PC-3 (cell line): ENCODE results near the gene KCNH1. TPM values are rescaled to one million over a fixed set of nuclear protein-coding genes. Genes with fewer than 3 reads are reported as not detected.

Experiments used
- ATAC-seq: fragments of 200-7000 bp; cut with Tn5 transposase; 2 replicates; pipeline ENCODE4 v1.9.1; 2020; ENCODE audit warnings: mild to moderate bottlenecking, moderate library complexity
- BruUV-seq: library from RNA; stranded (reverse); fragments of 400-500 nt; replicated peaks from 2 replicates; lab custom pipeline; 2021; lab: Mats Ljungman, UMichigan
- CTCF ChIA-PET: fragments of 300-600 bp; sonication (Branson Sonifier 250); formaldehyde crosslinking; loops from one replicate; lab custom pipeline; 2022; ENCODE audit warnings: antibody characterized with exemption; lab: Charles Lee
- POLR2A ChIA-PET: fragments of 300-600 bp; sonication (Branson Sonifier 250); formaldehyde crosslinking; loops from one replicate; lab custom pipeline; 2022; ENCODE audit warnings: antibody characterized with exemption; ENCODE audit not compliant: unreplicated experiment; lab: Charles Lee
- DNase-seq: peaks from one replicate; pipeline ENCODE4 v3.0.0-alpha.2; 2015
- H2AFZ ChIP-seq: fragments of 300-600 bp; sonication (generic); 2 replicates; pipeline ENCODE4 v1.6.0; 2016; ENCODE audit warnings: antibody characterized with exemption, low read length
- H3F3A ChIP-seq: fragments of 300-600 bp; sonication (generic); one replicate; pipeline ENCODE4 v1.6.0; 2017; ENCODE audit warnings: antibody characterized with exemption, low read length, control low read depth, mild to moderate bottlenecking; ENCODE audit not compliant: unreplicated experiment
- H3K27ac ChIP-seq: fragments of 300-600 bp; sonication (generic); 2 replicates; pipeline ENCODE4 v1.5.1; 2016; ENCODE audit warnings: mild to moderate bottlenecking, low read length
- H3K27me3 ChIP-seq: fragments of 300-600 bp; sonication (generic); 2 replicates; pipeline ENCODE4 v1.6.1; 2016; ENCODE audit warnings: low read length, mixed read lengths
- H3K36me3 ChIP-seq: fragments of 300-600 bp; sonication (generic); 2 replicates; pipeline ENCODE4 v1.6.1; 2016; ENCODE audit warnings: low read depth, mixed run types, low read length, mixed read lengths
- H3K4me1 ChIP-seq: fragments of 300-600 bp; sonication (generic); 2 replicates; pipeline ENCODE4 v1.5.1; 2016; ENCODE audit warnings: low read length; ENCODE audit not compliant: insufficient read depth
- H3K4me2 ChIP-seq: fragments of 300-600 bp; sonication (generic); 2 replicates; pipeline ENCODE4 v1.6.0; 2016; ENCODE audit warnings: low read length
- H3K4me3 ChIP-seq: fragments of 300-600 bp; sonication (generic); 2 replicates; pipeline ENCODE4 v1.5.1; 2016; ENCODE audit warnings: mild to moderate bottlenecking, low read length, mixed read lengths
- H3K79me2 ChIP-seq: fragments of 300-600 bp; sonication (generic); 2 replicates; pipeline ENCODE4 v1.6.1; 2017; ENCODE audit warnings: low read length, mixed read lengths
- H3K9ac ChIP-seq: fragments of 300-600 bp; sonication (generic); 2 replicates; pipeline ENCODE4 v1.6.0; 2016; ENCODE audit warnings: mild to moderate bottlenecking, low read length
- H3K9me2 ChIP-seq: fragments of 300-600 bp; sonication (generic); replicated peaks from 2 replicates; pipeline ENCODE4 v1.6.1; 2016; ENCODE audit warnings: mixed run types, low read length, mixed read lengths
- H3K9me3 ChIP-seq: fragments of 300-600 bp; sonication (generic); 2 replicates; pipeline ENCODE4 v1.6.1; 2016; ENCODE audit warnings: low read length, mixed read lengths
- H4K20me1 ChIP-seq: fragments of 300-600 bp; sonication (generic); 2 replicates; pipeline ENCODE4 v1.6.1; 2016; ENCODE audit warnings: low read length, mixed read lengths
- EZH2 ChIP-seq: fragments of 300-600 bp; sonication (generic); IDR thresholded peaks from one replicate; pipeline ENCODE4 v1.6.1; 2017; ENCODE audit warnings: antibody characterized with exemption, mild to moderate bottlenecking, low read length; ENCODE audit not compliant: unreplicated experiment
- EZH2phosphoT487 ChIP-seq: fragments of 300-600 bp; sonication (generic); IDR thresholded peaks from 2 replicates; pipeline ENCODE4 v1.6.1; 2018; ENCODE audit warnings: mild to moderate bottlenecking, antibody characterized with exemption, low read length, borderline replicate concordance
- intact Hi-C: fragments of 100-400 bp; cut with micrococcal nuclease; formaldehyde crosslinking; loops from 2 replicates; pipeline ENCODE4 v1.9.0; 2023
- total RNA-seq: library from RNA; depleted of rRNA; stranded (reverse); fragments of >200 nt; gene quantifications from 2 replicates; pipeline ENCODE4 v1.2.3, GENCODE V29; 2014
- TF ChIP-seq, protein P1 (sequence below): fragments of 300-600 bp; sonication (generic); conservative IDR thresholded peaks from 2 replicates; pipeline ENCODE4 v1.5.1; 2017; ENCODE audit warnings: antibody characterized with exemption, low read depth, mild to moderate bottlenecking, low read length

Gene KCNH1
- total RNA-seq, 1 experiment from 2014 or later = not detected

DNA sequence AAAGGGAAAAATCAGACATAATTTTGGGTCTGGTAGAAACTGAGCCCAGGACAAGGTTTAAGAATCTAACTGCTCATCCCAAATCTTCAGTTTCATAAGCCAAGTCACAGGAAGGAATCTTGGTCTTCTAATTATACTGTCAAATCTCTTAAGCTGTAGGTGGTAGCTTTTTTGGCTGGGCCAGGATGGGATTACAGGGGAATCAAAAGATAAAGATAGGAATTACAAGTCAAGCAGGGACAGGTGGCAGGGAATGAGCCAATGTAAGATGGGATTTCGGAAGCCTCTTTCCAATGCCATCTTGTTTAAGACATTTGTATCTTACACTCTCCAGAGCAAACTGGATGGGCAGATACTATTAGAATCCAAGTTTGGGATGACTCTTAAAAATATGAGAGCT is 383.5 kb downstream of the KCNH1 start:
- DNase-seq (no peak), ATAC-seq (no peak)
- Histone ChIP-seq H3K9ac (no peak overlapping the region), H3K4me1 (no peaks in the 10 kb centered on the region), H3K9me2 (no peaks in the 10 kb centered on the region), H3K27me3 (peaks cover 11% of the 10 kb centered on the region; the same call in 1 of the 2 replicates), H3K4me2 (no peak overlapping the region), H3K79me2 (no peaks in the 10 kb centered on the region), H3K27ac (no peak overlapping the region), H4K20me1 (no peaks in the 10 kb centered on the region), H3F3A (no peaks in the 10 kb centered on the region), H2AFZ (no peak overlapping the region), H3K4me3 (no peak overlapping the region), H3K9me3 (no peaks in the 10 kb centered on the region), H3K36me3 (no peaks in the 10 kb centered on the region)
- TF ChIP-seq EZH2 (no peak), EZH2phosphoT487 (no peak)
- TF ChIP-seq, protein P1, sequence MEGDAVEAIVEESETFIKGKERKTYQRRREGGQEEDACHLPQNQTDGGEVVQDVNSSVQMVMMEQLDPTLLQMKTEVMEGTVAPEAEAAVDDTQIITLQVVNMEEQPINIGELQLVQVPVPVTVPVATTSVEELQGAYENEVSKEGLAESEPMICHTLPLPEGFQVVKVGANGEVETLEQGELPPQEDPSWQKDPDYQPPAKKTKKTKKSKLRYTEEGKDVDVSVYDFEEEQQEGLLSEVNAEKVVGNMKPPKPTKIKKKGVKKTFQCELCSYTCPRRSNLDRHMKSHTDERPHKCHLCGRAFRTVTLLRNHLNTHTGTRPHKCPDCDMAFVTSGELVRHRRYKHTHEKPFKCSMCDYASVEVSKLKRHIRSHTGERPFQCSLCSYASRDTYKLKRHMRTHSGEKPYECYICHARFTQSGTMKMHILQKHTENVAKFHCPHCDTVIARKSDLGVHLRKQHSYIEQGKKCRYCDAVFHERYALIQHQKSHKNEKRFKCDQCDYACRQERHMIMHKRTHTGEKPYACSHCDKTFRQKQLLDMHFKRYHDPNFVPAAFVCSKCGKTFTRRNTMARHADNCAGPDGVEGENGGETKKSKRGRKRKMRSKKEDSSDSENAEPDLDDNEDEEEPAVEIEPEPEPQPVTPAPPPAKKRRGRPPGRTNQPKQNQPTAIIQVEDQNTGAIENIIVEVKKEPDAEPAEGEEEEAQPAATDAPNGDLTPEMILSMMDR = no peak
- CTCF ChIA-PET = interaction anchor here (0.6 kb wide), 1 partner anchor 12 kb away, joined by 4 read pairs; no protein-coding TSS in a partner anchor
- POLR2A ChIA-PET = no interaction called here
- intact Hi-C loops = no loop called here
- no TSS peak for BruUV-seq

DNA sequence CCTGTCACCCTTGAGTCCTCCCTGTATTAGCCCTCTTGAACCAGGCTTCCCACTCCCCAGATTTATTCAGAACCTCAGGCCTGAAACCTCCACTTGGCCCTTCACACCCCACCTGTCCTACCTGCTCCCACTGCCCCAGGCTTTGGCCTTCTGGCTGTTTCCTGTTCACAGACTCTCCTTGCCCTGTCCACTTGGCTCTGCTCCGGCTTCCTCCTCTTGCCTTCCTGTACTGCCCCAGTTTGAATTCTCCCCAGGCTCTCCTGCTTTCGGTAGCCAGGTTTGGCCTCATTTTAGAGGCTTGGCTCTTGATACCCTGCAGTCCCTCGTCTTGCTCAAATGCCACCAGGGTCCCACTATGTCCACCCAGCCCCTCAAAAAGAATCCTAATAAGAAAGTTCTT is 385.2 kb downstream of the KCNH1 start:
- DNase-seq (no peak), ATAC-seq (no peak)
- BruUV-seq = no TSS peak
- ChIA-PET POLR2A (no interaction called here), CTCF (no interaction called here)
- no peaks in the 10 kb centered on the region for H4K20me1 ChIP-seq
- no peaks in the 10 kb centered on the region for H3K9me2 ChIP-seq
- no peak overlapping the region for H3K4me3 ChIP-seq
- H3K79me2 ChIP-seq = no peaks in the 10 kb centered on the region
- H3F3A ChIP-seq = no peaks in the 10 kb centered on the region
- H3K36me3 ChIP-seq = no peaks in the 10 kb centered on the region
- intact Hi-C loops = no loop called here
- TF ChIP-seq EZH2 (no peak), EZH2phosphoT487 (no peak)
- TF ChIP-seq, protein P1 = no peak
- H3K4me1 ChIP-seq = no peaks in the 10 kb centered on the region
- no peak overlapping the region for H2AFZ ChIP-seq
- H3K9ac ChIP-seq = no peak overlapping the region
- H3K9me3 ChIP-seq = no peaks in the 10 kb centered on the region
- H3K27me3 ChIP-seq = peaks cover 16% of the 10 kb centered on the region; the same call in 1 of the 2 replicates
- no peak overlapping the region for H3K4me2 ChIP-seq
- H3K27ac ChIP-seq = no peak overlapping the region

DNA sequence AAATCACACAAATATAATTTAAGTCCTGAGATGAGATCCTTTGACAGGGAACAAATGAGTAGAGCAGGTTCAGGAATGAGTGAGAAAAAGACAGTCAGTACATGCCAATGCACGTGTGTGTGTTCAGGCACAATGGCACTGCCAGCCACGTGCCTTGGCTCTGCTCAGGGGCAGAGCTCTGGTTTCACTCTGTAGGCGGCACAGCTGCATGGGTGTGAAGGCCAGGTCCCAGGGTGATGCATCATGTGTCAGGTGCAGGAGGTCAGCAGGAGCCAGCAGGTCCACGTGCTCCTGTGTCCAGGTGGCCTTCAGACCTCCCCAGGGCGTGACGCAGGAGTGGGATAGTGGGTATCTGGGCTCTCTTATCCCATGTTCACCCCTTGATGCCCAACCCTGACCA is 386.1 kb downstream of the KCNH1 start:
- Histone ChIP-seq H3K9me2 (no peaks in the 10 kb centered on the region), H3K9me3 (no peaks in the 10 kb centered on the region), H3K4me3 (no peak overlapping the region), H3K9ac (no peak overlapping the region), H3K36me3 (no peaks in the 10 kb centered on the region), H3K4me2 (no peak overlapping the region), H4K20me1 (no peaks in the 10 kb centered on the region), H3K27me3 (peaks cover 25% of the 10 kb centered on the region; the same call in 1 of the 2 replicates), H3K4me1 (no peaks in the 10 kb centered on the region), H3F3A (no peaks in the 10 kb centered on the region), H3K79me2 (no peaks in the 10 kb centered on the region), H3K27ac (no peak overlapping the region), H2AFZ (no peak overlapping the region)
- no peak for TF ChIP-seq EZH2
- TF ChIP-seq, protein P1 = no peak
- no peak for TF ChIP-seq EZH2phosphoT487
- ATAC-seq (no peak), DNase-seq (no peak)
- ChIA-PET CTCF (no interaction called here), POLR2A (no interaction called here)
- intact Hi-C loops = no loop called here
- BruUV-seq = no TSS peak
